HEK293 (cell line): ENCODE data around the gene MAPKAP1.

Experiments
- CTCF ChIP-seq: fragments of 450-650 bp; formaldehyde crosslinking; IDR thresholded peaks from 2 replicates; pipeline ENCODE4 v1.5.1; 2016; ENCODE audit warnings: missing biosample characterization, missing genetic modification characterization
- YY1 ChIP-seq: fragments of 450-650 bp; formaldehyde crosslinking; IDR thresholded peaks from 2 replicates; pipeline ENCODE4 v1.5.1; 2018; ENCODE audit warnings: missing biosample characterization, missing genetic modification characterization
- ZBTB11 ChIP-seq: fragments of 450-650 bp; formaldehyde crosslinking; conservative IDR thresholded peaks from 2 replicates; pipeline ENCODE4 v1.5.1; 2016; ENCODE audit warnings: low read depth, missing biosample characterization, missing genetic modification characterization
- ZFP3 ChIP-seq: fragments of 450-650 bp; formaldehyde crosslinking; IDR thresholded peaks from 2 replicates; pipeline ENCODE4 v1.5.1; 2016; ENCODE audit warnings: low read depth, missing biosample characterization, missing genetic modification characterization

GRCh38 chr9:125743682-125744428 is 36.8 kb upstream of the MAPKAP1 start:
- TF ChIP-seq ZFP3 (tag by site-specific recombination) (no peak), YY1 (tag by site-specific recombination) (no peak), ZBTB11 (tag by site-specific recombination) (no peak), CTCF (tag by site-specific recombination) (no peak)
